Thyroid gland (tissue), 4 donors: ENCODE results near the gene POFUT2. TPM values are rescaled to one million over a fixed set of nuclear protein-coding genes. Genes with fewer than 3 reads are reported as not detected.

Experiments
- DNase-seq, 2 donors: peaks; one replicate each; pipeline ENCODE4 v3.0.0-alpha.2; 2019
- H3K27ac ChIP-seq, 3 donors: fragments of 200-600 bp; sonication (generic); 1 replicate in 2 of 3; 2 replicates in 1 of 3; pipeline ENCODE4 v1.5.1; 2016 to 2019; ENCODE audit warnings: mild to moderate bottlenecking in 1 of 3, moderate library complexity in 1 of 3
- H3K27me3 ChIP-seq: fragments of 200-600 bp; sonication (generic); one replicate; pipeline ENCODE4 v1.5.1; 2019
- H3K36me3 ChIP-seq, 2 donors: fragments of 200-600 bp; sonication (generic); one replicate each; pipeline ENCODE4 v1.5.1; 2016 to 2019
- H3K4me1 ChIP-seq, 2 donors: fragments of 200-600 bp; sonication (generic); one replicate each; pipeline ENCODE4 v1.5.1; 2017 to 2019
- H3K4me3 ChIP-seq, 3 donors: fragments of 200-600 bp; sonication (generic); replicated peaks in 1 of 3; 1 replicate in 2 of 3; 2 replicates in 1 of 3; pipeline ENCODE4 v1.5.1; 2016; ENCODE audit warnings: mild to moderate bottlenecking in 1 of 3
- H3K9me3 ChIP-seq: fragments of 200-600 bp; sonication (generic); one replicate; pipeline ENCODE4 v1.5.1; 2017
- POLR2A ChIP-seq, 2 donors: fragments of 450-650 bp; IDR thresholded peaks; one replicate each; pipeline ENCODE4 v1.6.1; 2017; ENCODE audit warnings: antibody characterized with exemption in 2 of 2, mild to moderate bottlenecking in 2 of 2, moderate library complexity in 1 of 2
- WGBS, 2 donors: methylation state at CpG; one replicate each; pipeline ENCODE4 v1.1.5; 2017; 5-methylcytosine and 5-hydroxymethylcytosine counted together
- intact Hi-C: fragments of 100-400 bp; cut with DNase I; formaldehyde crosslinking; loops from one replicate; pipeline ENCODE4 v1.15.1; 2023
- total RNA-seq, 4 donors: library from RNA; depleted of rRNA; stranded (reverse); fragments of >200 nt; gene quantifications; one replicate each; pipeline ENCODE4 v1.2.3, GENCODE V29; 2016
- TF ChIP-seq, protein P1 (sequence below), 6 experiments: fragments of 200-600 bp in 3 of 6; fragments of 450-650 bp in 3 of 6; sonication (generic) in 3 of 6; IDR thresholded peaks; one replicate each; pipeline ENCODE4 v1.5.1; 2016 to 2019; ENCODE audit warnings: antibody characterized with exemption in 6 of 6, mild to moderate bottlenecking in 2 of 6, inconsistent platforms in 1 of 6, moderate library complexity in 1 of 6

POFUT2 gene
- total RNA-seq, 4 donors from 2014 or later, result 20.2 to 52.2 (median 40.5) TPM

GRCh38 chr21:45276596-45276995 lies 11.1 kb downstream of the POFUT2 start:
- H3K9me3 ChIP-seq, result no peaks in the 10 kb centered on the region
- H3K4me3 ChIP-seq, result no peak overlapping the region
- no peak for DNase-seq
- TF ChIP-seq, protein P1, sequence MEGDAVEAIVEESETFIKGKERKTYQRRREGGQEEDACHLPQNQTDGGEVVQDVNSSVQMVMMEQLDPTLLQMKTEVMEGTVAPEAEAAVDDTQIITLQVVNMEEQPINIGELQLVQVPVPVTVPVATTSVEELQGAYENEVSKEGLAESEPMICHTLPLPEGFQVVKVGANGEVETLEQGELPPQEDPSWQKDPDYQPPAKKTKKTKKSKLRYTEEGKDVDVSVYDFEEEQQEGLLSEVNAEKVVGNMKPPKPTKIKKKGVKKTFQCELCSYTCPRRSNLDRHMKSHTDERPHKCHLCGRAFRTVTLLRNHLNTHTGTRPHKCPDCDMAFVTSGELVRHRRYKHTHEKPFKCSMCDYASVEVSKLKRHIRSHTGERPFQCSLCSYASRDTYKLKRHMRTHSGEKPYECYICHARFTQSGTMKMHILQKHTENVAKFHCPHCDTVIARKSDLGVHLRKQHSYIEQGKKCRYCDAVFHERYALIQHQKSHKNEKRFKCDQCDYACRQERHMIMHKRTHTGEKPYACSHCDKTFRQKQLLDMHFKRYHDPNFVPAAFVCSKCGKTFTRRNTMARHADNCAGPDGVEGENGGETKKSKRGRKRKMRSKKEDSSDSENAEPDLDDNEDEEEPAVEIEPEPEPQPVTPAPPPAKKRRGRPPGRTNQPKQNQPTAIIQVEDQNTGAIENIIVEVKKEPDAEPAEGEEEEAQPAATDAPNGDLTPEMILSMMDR (IDR thresholded peaks at IDR 0.05), result no peak
- no peak for TF ChIP-seq POLR2A (IDR thresholded peaks at IDR 0.05)
- no peaks in the 10 kb centered on the region for H3K27me3 ChIP-seq
- WGBS, 2 donors, result 95 to 98% methylated on average over 18 to 19 of the region's 19 CpGs
- no peak overlapping the region for H3K27ac ChIP-seq
- H3K4me1 ChIP-seq, result no peaks in the 10 kb centered on the region
- H3K36me3 ChIP-seq, result peaks cover 65 to 76% of the 10 kb centered on the region in 2 donors
- intact Hi-C loops, result no loop called here

GRCh38 chr21:45270306-45270821 lies 17.3 kb downstream of the POFUT2 start:
- Histone ChIP-seq H3K4me3 (no peak overlapping the region), H3K27ac (no peak overlapping the region), H3K27me3 (no peaks in the 10 kb centered on the region), H3K36me3 (peaks cover 61 to 66% of the 10 kb centered on the region in 2 donors), H3K4me1 (no peaks in the 10 kb centered on the region), H3K9me3 (no peaks in the 10 kb centered on the region)
- TF ChIP-seq, protein P1 (IDR thresholded peaks at IDR 0.05), result no peak
- no peak for TF ChIP-seq POLR2A (IDR thresholded peaks at IDR 0.05)
- 96 to 98% methylated on average over 12 to 13 of the region's 13 CpGs for WGBS, 2 donors
- intact Hi-C loops, result no loop called here
- DNase-seq, result no peak

- TF ChIP-seq POLR2A (IDR thresholded peaks at IDR 0.05), result no peak
- TF ChIP-seq, protein P1 (IDR thresholded peaks at IDR 0.05), result no peak
- Histone ChIP-seq H3K27me3 (no peaks in the 10 kb centered on the region), H3K9me3 (no peaks in the 10 kb centered on the region), H3K4me1 (no peaks in the 10 kb centered on the region), H3K36me3 (peaks cover 63 to 66% of the 10 kb centered on the region in 2 donors), H3K27ac (no peak overlapping the region), H3K4me3 (no peak overlapping the region)
- WGBS, 2 donors, result 98% methylated on average over 13 of the region's 13 CpGs
- DNase-seq, result no peak
- intact Hi-C loops, result no loop called here
These were observed 17.8 kb downstream of the POFUT2 start for GRCh38 chr21:45269861-45270260.

DNA sequence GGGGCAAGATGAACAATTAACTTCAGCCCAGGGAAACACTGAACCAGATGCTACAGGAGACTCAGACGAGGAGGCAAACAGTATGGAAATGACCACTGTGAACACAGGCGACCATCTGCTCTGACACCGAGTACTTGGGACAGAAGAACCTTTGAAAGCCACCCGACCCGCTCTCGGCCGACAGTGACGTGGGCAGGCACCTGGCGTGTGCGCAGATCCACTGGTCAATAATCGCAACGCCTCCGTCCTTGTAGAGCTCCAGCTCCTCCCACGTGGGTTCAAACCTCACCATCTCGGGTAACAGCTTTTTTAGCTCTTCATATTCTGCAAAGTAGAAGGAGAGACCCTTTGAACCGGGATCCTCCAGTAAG lies 20.3 kb downstream of the POFUT2 start:
- Histone ChIP-seq H3K9me3 (no peaks in the 10 kb centered on the region), H3K27me3 (no peaks in the 10 kb centered on the region), H3K36me3 (peaks cover 61 to 71% of the 10 kb centered on the region in 2 donors), H3K27ac (no peak overlapping the region), H3K4me1 (no peaks in the 10 kb centered on the region), H3K4me3 (no peak overlapping the region)
- DNase-seq, result no peak
- intact Hi-C loops, result no loop called here
- no peak for TF ChIP-seq POLR2A (IDR thresholded peaks at IDR 0.05)
- TF ChIP-seq, protein P1 (IDR thresholded peaks at IDR 0.05), result no peak
- 95% methylated on average over 16 of the region's 16 CpGs for WGBS, 2 donors

DNA sequence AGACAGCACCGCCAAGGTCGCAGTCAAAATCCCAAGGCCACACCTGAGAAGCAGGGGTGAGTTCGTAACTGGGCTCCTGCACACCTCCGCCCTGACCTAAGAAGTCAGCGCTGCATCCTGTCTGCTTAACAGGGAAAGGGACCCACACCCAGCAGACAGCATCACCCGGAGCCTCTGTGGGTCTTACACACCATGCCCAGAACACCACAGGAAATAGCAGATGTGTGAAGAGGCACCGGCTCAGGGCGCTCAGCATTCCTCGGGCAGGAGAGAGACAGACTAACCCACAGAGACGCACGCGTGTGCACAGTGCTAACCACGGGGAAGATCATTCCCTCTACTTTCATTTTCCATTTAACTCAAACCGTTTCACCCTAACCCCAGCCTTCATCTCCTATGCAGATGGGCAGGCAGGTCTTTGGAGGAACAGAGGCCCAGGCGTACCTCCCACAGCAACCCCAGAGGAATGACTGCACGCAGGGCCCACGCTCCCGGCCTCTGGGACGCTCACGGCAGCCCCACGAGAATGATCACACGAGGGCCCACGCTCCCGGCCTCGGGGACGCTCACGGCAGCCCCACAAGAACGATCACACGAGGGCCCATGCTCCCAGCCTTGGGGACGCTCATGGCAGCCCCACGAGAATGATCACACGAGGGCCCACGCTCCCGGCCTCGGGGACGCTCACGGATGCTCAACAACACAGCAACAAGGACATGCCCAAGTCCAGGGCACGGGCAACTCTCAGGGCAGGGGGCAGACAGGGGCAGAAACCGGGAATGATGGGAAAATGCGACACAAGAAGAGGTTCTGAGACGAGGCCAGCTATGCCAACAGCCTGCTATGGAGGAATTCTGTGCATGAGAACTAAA lies 20.9 kb downstream of the POFUT2 start:
- H3K27me3 ChIP-seq, result no peaks in the 10 kb centered on the region
- WGBS, 2 donors, result 86 to 95% methylated on average over 38 to 41 of the region's 41 CpGs
- peaks cover 55 to 71% of the 10 kb centered on the region in 2 donors for H3K36me3 ChIP-seq
- no peaks in the 10 kb centered on the region for H3K4me1 ChIP-seq
- intact Hi-C loops, result no loop called here
- H3K4me3 ChIP-seq, result no peak overlapping the region
- no peak for DNase-seq
- H3K27ac ChIP-seq, result no peak overlapping the region
- TF ChIP-seq, protein P1 (IDR thresholded peaks at IDR 0.05), result no peak
- TF ChIP-seq POLR2A (IDR thresholded peaks at IDR 0.05), result no peak
- H3K9me3 ChIP-seq, result no peaks in the 10 kb centered on the region
